GF-D8 (cell line): ENCODE measurements around the gene KIFAP3.
A peak's percentile ranks its signal among the peaks of the same experiment; 100 is the strongest.

Experiments used
- DNase-seq: peaks from one replicate; lab custom pipeline; 2025; lab: John Stamatoyannopoulos, UW

Gene KIFAP3

DNA sequence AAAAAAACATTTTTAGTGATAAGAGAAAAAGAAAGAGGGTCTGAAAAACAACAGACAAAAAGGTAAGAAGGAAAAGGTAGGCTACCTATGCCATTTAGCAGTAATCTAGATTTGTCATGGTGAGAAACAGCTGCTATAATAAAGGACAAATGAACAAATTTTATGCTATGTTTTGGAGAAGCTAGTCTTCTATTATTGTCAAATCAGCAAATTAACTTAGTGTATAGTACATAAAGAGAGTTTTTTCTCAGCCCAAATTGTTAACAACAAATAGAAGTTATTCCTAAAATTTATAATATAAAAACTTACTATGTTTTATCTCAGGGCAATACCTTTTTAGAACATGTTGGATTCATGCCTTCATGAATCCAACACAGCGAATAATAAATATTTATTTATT is 88.7 kb downstream of the KIFAP3 start:
- no peak for DNase-seq

DNA sequence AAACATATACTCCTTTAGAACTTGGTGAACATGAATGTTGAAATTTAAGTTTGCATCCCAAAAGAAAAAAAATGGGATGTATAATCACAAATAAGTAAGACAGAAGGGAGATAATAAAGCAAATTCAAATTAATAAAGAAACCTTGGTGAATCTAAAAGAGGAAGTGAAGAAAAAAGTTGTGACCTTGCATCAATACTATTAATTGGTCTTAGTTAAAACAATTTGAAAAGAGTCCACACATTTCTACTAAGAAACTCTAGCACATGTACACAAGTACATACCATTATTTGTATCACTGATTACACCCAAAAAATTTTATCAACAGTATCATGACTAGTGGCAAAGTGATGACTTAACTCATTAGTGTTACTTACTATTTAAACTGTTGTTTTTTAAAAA is 100.4 kb downstream of the KIFAP3 start:
- DNase-seq, result no peak

DNA sequence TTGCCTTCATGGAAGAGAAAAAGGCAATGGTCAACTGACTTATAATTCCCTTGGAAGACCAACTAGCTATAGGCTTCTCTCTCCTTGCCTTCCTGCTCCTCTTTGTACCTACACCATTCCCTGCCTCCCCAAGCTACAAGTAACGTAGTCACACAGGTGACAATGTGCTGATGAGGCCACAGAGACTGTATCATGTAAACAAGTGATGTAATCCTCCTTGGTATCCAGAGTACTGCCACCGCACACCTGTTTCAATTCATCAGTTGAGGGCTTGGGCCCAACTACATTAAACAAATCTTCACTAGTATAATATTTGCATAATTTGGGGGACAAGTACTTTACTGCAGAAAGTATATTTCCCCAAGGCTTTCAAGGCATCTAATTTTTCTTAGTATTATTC is 104.4 kb downstream of the KIFAP3 start:
- no peak for DNase-seq

DNA sequence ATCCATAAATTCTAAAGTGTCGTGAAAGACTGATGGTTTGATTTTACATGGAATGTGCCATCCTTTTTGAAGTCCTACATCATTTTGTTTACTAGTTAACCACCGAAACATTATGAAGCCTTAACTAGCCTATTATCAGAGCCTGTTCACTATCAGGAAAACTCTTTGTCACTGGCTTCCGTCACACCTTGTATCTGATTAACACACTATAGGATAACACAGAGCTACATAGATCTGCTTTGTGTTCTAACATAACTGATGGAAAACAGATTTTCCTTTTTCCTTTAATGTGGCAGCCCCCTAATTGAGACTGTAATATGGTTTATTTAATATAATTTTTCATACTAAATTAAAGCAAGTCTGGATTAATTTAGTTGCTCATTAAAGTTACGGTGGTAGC is 106.3 kb downstream of the KIFAP3 start:
- no peak for DNase-seq

DNA sequence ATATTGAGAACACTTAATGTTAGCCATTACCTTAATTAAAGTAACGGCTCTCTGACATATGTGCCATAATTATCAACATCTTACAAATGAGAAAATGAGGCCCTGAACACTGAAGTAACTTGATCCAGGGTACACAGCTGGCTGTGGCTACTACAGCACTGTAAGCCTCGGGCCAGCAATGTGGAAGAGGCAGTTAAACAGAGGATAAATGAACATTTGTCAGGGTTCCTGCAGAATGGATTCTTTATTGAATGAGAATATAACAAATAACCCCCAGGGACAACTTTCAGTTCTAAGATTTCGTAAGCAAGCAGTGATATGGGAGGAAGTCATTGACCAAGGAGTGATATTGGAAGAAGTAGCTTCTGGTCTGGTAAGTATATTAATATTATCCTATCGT is 110.3 kb downstream of the KIFAP3 start:
- DNase-seq, result no peak

DNA sequence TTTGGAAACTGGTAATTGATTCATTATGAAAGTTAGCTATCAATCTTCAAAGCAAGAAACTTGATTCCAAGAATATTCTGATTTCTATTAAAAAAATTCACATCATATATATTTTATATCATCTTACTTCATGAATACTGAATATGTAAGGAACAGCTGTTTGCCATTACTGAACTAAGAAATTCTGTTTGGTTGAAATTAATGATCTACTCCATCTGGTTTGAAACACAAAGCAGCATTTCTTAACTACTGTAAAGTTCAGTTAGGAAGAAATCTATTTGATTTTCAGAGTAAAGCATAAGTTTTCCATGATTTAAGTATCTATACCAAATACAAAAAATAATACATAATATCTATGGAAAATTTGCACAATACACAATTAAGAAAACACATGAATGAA is 114.8 kb downstream of the KIFAP3 start:
- DNase-seq, result no peak

DNA sequence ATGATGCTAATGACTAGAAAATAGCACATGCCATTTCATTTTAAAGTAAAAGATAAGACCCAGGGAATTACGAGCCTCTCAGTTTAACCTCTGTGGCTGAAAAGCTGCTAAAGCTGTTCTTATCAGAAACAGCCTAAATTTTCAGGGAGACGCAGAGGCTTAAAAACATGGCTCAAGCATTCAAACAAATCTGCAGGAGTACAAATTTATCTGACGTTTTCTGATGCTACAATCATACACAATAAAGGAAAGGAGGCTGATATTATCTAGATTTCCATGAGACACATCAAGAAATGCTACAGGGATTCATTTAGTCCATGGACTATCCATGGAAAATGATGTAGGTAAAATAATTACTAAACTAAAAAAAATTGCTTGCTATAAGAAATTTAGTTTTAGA is 115.5 kb downstream of the KIFAP3 start:
- DNase-seq, result no peak

DNA sequence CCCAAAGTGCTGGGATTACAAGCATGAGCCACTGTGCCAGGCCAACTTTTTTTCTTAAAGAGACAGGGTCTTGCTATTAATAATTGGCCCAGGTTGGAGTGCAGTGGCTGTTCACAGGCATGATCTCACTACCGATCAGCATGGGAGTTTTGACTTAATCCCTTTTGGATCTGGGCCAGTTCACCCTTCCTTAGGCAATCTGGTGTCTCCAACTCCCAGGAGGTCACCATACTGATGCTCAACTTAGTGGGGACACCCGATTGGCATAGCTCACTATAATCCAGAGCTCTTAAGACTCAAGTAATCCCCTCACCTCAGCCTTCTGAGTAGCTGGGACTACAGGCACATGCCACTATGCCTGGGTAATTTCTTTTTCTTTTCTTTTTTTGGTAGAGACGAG is 116.6 kb downstream of the KIFAP3 start:
- no peak for DNase-seq

DNA sequence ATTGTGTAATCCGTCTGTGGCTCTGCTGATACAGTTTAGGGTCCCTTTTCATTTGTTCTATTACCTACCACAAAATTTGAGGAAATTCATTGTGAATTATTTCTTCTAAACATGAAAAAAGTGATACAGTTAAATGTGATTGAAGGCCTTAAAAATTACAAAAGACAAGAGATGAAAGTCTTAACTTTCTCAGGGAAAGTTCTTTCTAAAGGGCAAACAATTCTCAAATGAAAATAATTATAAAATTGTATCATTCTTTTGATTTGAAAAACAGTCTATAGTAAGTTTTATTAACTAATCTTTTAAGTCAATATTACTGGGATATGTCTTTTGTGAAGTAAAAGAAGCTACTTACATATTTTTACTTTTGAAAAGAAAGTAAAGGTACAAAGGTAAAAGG is 123.4 kb downstream of the KIFAP3 start:
- DNase-seq, result no peak

DNA sequence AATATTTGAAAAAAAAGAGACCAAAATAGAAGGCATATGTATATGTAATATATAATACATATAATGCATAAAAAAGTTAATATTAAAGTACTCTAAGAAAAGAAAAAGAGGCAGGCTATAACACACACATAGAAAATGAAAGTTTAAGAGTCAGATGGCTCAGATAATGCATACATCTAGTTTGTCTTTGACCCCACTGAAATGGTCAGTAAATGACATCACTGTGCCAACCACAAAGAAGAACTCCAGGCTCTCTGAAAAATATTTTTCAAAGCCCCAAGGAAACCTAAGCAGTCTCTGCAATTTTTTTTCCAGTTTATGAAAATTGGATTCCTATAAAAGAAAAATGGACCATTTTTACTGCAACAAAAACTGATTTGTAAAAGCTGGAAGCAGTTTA is 125.4 kb downstream of the KIFAP3 start:
- no peak for DNase-seq

DNA sequence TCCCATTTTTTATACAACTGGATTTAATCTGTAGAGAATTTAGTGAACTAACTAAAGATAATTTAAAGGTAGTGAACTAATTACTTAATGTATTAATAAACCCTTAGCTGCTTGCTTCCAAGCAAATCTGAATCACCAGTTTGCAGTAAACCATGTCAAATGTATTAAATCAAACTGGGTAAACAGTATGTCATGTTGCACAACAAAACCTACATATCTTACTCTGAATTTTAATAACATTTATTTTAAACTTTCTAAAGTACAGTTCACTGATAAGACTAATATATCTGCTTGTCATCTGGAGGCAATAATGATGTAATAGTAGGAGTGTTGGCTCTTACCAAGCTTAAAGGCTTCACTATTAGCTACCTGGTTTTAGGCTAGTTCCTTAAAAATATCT is 128.3 kb downstream of the KIFAP3 start:
- DNase-seq, result no peak

DNA sequence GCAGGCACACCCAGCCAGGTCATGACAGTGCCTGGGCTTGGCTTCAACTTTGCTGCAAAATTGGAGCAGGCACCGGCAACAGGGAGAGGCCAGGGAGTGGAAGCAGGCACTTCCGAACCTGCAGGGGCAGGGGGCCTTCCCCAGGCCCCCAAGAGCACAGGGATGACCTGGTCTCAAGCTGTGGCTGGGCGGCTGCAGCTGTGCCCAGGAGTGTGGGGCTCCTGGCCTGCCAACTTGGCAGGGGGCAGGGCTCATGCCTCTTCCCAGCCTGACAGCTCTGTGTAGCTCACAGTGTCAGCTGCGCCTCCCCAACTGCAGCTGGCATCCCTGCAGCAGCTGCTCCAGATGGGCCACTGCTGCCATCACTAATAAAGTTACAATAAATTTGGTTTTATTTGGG is 129.3 kb downstream of the KIFAP3 start:
- no peak for DNase-seq

DNA sequence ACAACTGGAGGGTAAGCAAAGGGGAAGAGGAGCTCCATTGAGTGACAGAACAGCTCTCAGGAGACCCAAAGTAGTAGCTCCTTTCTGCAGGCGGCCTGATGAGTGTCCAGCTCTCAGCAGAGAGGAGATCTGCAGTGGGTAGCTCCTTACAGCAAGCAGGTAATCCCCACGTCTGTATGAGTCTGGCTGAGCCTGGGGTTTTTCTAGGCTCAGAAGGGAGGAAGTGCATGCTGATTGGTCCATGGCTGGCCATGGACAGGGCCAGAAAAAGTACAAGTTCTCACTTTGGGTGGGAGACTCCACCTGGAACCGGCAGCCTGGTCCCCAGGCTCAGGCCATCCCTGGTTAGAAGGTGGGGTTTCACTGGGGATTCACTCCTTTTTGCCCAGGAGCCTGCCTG is 129.9 kb downstream of the KIFAP3 start:
- DNase-seq, result no peak

DNA sequence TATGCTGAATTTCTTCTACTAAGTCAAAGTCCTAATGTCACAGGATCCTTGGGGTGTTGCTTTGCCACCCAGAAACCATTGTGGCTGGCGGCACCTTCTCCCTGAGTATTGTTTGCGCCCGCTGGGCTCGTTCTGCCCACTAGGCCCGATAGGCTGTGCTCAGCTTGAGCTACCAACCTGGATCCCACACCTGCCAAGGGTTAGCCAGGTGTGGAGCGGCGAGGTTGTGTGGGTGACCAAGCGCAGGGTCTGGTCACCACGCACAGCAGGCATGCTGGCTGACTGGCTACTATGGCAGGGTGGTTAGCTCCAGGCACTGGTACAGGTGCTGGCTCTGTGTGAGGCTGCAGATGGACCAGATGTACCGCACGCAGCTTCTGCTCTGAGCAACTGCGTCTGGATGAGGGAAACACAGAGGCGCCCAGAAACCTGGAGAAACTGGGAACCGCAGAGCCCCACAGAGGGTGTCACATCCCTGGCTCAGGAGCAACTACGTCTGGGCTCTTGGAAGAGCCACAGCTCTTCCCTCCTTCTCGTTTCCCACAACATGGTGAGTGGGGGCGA is 130.4 kb downstream of the KIFAP3 start:
- DNase-seq, result no peak

DNA sequence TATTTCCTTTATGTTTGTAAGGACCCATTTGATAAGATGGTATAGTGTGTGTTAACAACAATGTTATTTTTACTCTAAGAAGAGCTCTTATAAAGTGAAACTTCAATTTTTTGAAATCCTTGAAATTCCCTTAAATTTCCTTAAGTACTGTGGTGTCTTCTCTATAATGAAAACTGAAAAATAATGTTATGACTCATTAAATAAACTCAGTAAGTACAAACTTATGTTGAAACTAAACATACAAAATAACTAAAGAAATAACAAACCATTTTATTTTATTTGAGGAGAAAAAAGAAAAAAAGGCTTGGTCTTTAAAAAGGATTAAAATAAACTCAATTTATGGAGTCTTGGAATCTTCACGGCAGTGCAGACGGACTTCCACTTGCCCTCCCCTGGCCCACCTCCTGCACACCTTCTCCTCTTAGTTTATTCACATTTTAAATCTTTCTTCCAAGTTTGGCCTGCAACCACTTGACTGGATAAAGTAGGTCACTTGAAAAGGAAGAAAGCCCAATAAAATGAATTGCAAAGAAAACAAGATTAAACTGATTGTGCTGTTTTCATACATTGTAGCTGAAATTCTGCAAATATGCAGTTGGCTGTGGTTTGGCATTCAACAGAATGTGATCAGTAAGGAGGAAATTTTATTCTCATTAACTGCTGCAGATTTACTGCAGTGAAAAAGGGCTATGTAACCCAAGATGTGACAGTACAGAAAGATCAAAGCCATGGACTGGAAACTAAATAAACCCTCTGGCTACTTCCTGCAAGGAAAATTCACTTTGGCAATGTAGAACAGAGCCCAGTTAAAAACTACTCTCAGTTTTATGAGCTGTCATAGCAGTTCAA is 132.3 kb downstream of the KIFAP3 start:
- DNase-seq, result no peak

DNA sequence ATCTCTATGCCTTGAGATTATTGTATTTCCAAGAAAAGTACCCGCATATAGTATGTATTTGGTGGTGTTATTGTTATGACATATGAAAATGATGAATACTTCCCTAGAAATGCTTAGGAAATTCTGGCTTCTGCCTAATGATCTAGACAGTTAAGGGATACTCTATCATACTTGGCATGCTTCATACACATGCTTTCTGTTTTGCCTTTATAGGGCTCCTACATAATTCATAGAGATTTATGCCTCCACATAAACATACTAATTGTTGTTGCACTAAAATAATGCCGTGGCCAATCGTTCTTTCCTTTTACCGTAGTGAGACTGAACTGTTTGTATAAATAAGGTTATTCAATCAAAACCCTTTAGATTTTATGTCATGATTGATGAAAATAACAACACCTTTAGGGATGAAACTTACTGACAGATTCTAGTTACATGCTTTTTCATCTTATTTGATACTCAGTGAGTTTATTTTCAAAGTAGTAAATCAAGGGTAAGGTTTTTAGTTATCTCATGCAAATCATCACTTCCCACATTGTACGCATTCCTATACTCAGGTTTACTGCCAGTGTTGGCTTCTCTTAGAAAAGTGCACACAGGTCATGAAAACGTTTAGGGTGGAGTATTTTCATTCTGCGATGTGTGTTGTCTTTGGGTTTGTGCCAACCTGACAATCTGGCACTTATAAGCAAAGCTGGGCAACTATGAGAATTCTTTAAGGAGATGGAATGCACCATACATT is 140.3 kb downstream of the KIFAP3 start:
- no peak for DNase-seq

DNA sequence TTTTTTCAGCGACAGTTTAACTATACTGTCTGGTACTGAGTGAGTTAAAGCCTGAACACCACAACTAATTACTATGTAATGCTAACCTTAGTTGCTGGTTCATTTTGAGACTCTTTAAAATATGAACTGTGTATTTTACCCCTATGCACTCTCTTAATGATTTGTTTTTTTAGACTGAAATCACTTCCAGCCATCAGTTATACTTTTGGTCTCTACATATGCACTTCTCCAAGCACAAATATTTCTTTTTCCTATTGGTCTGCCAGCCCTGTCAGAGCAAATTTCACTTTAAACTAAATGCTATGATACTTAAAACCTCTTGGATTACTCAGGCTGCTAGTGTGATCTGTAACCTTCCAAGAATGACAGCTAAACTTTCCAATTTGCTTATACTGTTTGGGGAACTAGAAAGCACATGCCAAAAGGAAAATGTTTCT is 142.7 kb downstream of the KIFAP3 start:
- no peak for DNase-seq

DNA sequence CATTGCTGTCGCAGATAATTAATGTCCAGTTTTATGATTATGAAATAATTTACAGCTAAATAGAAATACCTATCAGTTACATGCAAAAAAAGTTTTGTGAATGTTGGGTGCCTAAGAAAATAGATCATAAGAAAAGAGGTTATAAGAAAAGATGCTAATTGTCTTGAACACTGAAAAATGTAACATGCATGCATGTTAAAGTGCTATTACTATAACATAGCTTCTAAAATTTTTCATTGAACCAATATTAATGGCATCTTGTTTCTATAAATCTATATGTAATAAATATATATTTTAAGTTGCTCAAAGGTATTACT is 145.3 kb downstream of the KIFAP3 start:
- DNase-seq, result no peak

DNA sequence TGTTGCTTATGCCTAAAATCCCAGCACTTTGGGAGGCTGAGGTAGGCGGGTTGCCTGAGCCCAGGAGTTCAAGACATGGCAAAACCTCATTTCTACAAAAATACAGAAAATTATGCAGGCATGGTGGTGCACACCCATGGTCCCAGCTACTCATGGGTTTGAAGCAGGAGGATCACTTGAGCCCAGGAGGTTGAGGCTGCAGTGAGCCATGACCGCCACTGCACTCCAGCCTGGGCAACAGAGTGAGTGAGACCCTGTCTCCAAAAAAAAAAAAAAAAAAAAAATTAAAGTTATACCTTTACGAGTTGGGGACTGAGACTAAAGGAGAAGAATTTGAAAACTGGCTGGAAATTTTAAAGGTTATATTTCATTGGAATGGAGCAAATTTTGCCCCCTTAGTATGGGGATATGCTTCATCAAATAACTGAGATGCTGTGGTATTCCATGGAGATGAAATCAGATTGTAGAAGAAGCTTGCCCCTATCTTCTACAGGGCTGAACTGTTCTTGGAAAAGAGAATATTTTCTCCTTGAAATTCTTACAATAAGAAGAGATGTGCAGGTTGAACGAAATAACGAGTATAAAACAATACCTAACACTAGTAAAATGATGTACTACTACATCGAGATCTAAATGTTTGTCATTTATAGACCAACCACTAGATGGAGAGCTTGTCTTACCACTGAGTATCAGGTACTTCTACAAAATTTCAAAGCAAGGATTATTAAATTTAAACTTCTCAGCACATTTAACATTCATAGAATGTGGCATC is 145.9 kb downstream of the KIFAP3 start:
- DNase-seq, result peak; percentile 11

DNA sequence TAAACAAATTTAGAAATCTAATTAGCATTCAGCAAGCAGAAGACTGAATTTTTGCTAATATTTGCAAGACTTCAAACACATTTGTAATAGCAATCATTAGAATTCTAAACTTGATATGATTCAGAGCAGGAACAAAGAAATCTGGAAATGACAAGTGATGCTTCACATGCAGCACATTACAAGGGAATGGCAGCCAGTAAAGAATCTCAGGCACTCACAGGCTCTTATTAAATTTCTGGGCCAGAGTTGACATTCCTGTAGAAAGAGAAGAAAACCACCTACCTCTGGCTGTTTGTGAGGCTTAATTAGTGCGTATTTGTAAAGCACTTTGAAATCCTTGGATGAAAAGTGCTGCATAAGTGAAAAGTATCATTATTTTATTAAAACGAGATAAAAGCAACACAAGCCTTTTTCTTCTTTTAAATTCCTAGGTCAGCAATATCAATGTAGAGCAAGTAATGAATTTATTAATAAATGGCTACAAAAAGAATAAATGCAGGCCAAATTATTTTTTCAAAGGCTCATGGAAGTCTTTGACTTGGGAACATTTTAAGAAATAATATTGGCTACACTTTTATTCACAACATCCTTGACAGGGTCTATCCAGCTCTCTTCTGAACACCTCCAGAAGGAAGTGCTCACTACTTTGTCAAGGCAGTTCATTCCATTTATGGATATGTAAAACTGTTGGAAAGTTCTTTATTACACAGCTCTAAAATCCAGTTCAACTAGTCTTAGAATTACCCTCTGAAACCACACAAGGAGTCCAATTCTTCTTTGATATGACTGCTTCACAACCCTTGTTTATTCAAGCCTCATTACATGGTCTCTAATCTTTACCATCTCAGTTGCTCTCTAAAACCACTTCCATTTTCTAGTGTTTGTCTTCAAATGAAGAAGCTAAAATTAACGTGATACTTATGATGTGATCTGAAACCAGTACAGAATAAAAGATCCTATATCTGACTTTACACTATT is 148.7 kb downstream of the KIFAP3 start:
- no peak for DNase-seq

DNA sequence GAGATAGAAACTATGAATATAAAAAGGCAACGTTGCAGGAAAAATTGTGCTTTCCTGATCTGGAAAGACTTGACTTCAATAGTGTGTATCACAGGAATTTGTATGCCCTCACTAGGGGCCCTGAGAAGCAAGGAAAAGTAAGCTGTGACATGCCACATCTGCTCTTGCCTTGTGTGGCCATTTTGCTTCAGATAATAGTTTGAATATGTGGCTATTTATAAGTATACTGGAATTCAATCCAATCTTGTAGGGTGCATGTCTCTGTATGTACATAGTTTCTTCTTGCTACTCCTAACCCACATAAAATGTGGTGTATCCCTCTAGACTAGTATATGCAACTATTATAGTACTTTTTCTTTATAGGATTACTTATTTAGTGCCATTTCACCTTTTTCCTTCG is 149.7 kb downstream of the KIFAP3 start:
- no peak for DNase-seq
